IPS DF 4.7 (cell line): ENCODE measurements around the gene SRGAP3.
A peak's percentile ranks its signal among the peaks of the same experiment; 100 is the strongest.

Source experiments
- DNase-seq: peaks from one replicate; pipeline ENCODE4 v3.0.0-alpha.2; 2013; ENCODE audit warnings: low spot score; ENCODE audit errors: extremely low read depth

The SRGAP3 gene

DNA sequence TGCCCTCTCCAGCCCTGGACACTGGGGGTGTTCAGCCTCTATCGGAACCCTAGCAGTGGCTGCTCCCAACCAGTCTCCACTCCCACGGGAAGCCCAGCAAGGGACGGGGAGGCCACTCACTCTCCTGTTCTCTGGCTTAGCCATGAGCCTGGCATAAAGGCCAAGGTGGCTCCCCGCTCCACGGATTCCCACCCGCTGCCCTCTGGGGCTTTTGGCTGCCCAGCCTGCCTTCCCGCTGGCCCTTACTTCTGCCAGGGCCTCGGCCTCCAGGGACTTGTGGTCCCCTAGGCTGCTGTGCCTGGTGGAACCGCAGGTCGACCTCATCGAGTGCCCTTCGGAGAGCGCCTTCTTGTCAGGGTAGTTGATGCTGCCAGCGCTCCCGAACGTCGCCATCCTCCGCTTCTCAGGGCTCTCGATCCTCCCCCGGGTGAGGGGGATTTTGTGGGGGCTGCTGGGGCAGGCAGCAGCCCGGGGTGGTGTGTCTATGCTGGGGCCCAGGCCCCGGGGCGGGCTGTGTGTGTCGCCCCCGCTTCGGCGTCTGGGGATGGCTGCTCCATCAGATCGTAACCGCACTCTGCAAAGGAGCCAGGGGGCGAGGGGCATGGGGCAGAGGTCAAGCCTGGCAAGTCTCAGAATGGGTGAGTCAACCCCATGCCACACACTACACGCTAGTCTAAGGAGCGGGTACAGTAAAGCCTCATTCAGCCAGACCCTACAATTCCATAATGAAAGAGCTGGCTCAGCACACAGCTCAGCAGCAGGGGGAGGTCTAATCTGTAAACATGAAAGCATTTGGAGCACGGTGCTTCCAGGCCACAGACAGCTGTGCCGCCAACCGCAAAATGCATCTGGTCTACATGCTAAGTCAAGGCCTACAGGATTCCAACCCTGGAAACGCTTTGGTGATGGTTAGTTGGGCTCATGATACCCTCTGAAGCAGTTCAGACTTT, 258.9 kb downstream of the SRGAP3 start:
- no peak for DNase-seq

DNA sequence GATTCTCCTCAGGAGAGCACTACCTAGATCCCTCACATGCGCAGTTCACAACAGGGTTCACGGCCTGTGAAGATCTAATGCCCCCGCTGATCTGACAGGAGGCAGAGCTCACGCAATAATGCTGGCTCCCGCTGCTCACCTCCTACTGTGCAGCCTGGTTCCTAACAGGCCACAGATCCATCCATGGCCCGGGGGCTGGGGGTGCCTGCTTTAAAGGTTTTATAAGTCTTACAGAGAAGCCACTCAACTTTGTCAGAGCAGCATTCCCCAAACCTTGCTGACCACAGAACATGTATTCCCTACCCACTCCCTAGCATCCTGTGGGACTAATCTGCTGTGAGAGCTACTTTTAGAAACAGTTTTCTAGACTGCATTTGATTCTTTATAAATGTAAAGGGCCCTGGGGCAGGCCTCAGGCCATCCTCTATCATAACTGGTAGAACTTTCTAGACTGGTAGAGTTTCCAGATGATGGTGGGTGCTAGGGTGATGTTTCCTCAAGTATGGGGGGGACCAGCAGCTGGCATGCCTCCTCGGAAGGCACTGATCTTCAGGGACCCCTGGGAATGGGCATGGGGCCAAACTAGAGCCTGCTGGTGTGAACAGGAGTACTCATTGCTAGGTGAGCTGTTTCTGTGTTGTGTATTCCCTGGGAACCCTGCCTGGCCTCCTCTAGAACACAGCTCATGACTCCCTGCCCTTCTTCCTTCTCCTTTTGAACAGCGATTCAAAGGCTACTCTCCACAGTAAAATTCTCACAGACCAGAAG, 260.5 kb downstream of the SRGAP3 start:
- no peak for DNase-seq

DNA sequence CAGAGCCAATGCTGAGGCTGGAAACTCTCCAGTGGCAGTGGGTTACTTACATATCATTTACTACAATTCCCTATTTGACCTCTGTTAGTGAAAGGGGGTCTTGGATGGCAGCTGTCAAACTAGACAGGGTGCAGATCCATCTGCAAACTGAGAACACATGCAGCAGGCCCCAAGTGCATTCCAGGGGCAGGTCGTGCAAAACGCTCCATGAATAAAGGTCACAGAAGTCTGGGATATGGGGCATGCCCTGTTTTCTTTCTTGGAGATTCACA, 261.1 kb downstream of the SRGAP3 start:
- DNase-seq: no peak

DNA sequence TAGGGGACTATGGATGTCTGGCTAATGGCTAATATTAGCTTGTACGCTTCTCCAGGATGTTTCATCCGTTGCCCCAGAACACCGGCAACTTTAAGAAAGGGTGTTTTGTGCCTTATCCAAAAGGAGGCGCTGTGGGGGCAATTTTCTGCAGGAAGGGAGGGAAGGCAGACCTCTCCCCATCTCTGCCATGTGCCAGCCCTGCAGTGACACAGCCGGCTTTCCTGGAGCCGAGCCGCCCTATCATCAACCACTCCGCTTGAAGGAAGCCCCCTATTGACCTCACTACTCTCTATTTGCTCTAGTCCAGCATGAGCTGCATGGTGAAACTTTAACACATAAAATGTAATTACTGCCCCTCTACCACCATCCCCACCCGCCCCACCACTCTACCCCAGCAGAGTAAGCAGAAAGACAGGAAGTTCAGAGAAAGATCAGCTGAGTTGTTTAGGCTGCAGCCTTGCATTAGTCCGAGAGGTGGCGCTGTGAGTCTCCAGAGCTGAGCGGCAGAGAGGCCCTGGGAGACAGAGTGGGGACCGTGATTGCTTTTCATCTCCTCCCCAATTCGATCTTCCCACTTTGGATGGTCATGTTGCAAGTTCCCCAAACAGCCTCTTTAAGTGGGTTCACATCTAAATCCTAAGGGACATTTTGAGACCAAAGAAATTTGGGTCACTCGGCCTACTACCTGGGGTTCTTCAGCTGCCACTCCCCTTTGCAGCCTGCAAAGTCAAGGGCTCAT, 261.6 kb downstream of the SRGAP3 start:
- peak; percentile 58 for DNase-seq

DNA sequence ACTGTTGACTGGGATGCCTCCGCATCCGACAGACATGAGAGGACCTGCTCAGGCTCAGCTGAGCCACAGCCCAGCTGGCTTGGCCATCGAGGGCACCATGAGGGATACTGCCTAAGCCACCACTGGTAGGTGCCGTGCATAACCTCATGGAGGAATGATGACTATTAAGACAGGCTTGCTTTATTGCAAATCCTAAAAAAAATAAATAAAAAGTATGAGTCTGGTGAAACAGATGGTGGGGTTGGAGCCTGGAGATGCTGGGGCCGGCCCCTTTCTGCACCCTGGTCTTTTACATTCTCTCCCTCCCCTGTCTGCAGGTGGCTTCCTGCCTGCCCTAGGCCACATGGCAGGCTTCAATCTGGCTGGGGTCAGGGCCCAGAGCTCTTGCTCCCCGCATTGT, 262.2 kb downstream of the SRGAP3 start:
- DNase-seq: no peak

DNA sequence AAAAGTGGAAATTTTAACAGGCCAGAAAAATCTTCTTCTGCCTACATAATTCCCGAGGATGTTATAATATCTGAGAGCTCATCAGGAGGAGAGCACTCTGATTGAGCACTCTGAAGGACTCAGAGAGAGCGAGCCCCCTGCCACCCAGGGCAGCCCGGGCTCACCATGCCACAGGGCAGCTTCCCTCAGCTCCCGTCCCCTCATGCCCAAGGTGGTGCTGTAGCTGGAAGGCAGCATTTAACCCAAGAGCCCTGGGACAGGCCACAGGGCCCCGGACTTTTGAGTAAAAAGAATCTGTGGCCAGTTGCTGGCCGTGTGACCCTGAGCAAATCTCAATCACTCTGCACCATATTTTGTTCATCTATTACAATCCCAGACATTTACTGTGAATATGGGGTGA, 262.7 kb downstream of the SRGAP3 start:
- DNase-seq: no peak

DNA sequence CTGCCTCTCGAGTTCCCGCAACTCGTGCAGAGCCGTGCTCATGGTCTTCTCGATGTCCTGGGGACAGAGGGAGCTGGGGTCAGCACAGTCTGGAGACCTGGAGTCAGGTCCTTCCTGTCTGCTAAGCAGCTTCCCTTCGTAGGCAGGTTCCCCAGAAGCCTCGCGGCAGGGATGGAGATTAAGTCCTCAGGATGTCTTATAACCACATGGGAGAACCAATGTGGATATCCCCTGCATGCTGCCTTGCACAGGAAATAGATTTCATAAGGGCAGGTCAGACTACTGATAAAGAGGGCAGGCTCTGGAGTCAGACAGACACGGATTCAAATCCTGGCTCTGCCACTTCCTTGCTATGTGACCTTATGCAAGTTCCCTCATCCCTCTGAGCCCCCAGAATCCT, 263.6 kb downstream of the SRGAP3 start:
- no peak for DNase-seq

DNA sequence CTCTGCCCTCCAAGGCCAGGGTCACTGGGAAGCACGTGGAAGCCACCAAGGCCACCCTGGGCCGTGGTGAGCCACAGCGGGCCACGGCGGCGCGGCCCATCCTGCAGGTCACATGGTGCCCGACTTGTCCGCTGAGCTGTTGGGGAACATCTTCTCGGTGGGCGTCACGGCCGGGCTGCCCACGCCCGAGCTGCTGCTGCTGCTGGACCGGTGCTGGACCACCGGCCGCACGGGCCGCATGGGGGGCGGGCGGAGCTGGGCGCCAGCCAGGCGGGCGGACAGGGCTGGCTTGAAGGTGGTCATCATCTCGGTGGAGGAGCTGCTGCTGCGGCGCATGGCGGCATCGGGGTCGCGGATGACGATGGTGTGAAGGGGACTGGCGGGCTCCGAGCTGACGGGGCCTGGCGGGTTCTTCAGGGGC, 264.0 kb downstream of the SRGAP3 start:
- DNase-seq: no peak

DNA sequence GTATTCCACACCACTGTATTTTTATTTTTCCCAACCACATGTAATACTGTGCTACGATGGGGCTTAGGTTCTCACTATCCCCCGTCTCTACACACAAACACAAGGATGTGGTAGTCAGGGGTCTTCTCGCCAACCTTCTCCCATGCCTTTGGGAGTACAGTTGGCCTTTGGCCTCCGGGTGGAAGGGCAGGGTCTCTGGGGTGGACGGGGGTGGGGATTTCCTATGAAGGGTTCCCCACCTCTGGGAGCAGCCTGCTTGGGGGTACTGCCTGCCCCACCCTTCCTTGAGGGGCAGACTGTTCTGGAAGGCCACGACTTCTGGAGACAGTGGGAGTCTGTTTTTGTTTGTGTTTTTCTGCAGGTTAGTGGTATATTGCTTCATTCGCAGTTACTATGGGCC, 264.9 kb downstream of the SRGAP3 start:
- no peak for DNase-seq

DNA sequence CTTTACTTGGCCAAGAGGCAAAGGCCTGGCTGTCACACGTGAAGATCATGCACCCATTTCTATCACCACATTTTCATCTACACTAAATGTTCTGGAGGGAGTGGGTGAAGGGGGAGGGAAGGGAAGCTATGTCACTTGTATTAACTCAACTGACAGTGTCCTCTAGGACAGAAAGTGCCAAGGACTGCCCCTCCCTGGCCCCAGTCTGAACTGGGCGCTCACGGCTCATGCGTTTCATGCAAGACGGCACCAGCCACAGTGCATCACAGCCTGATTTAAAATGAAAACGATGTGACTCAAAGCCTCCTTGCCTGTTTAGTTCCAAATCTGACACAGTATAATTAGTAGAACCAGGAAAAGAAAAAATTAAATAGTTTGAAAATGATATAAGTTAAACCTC, 265.4 kb downstream of the SRGAP3 start:
- DNase-seq: no peak

DNA sequence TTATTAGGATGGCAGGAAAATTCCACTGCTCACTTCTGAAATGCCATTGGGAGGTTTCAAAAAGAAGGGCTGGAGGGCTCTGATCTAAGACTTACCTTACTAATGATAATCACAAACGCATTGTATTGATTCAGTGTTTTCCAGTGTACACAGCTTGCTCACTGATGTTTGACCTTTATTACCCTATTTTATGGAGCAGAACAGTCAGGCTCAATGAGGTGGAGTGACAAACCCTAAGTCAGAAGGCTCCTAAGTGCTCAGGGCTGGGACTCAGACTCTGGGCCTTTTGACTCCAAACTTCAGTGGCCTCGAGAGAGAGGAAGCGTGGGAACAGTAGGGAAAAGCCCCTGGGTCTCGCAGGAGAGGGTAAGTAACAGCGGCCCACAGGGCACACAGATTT, 265.9 kb downstream of the SRGAP3 start:
- DNase-seq: no peak

DNA sequence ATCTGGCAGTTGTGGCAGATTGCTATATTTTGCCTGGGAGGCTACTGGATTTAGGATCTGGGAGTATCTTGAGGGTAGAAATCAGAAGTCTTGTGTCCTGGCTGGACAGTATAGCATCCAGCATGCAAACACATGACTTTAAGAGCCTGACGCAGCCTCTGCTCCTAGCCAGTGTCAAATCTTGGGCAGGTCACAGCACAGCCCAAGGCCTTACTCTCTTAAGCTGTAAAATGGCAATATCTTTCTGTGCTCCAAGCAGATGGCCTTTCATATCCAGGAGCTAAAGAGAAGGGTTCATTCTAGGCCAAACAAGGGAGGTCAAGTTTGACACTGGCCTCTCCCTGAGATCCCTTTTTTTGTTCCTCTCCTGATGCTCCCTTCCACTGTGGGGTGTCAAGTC, 266.4 kb downstream of the SRGAP3 start:
- DNase-seq: no peak

DNA sequence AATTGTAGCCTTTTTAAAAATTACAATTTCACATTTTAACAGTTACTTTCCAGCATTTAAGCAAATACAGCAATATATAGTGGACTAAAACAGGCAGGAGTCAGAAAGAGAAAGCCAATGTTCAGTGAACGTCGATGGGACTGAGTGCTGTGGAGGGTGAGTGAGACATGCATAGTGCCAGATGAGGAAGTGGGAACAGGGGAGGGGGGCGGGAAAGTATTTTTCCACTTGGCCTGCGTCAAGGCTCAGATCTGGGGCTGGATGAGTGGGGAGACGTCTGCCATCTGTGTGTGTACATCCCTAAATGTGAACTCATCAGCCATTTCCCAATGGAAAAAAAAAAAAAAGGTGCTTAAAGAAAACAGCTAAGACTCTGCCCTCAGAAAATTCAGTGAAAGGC, 266.9 kb downstream of the SRGAP3 start:
- DNase-seq: no peak

DNA sequence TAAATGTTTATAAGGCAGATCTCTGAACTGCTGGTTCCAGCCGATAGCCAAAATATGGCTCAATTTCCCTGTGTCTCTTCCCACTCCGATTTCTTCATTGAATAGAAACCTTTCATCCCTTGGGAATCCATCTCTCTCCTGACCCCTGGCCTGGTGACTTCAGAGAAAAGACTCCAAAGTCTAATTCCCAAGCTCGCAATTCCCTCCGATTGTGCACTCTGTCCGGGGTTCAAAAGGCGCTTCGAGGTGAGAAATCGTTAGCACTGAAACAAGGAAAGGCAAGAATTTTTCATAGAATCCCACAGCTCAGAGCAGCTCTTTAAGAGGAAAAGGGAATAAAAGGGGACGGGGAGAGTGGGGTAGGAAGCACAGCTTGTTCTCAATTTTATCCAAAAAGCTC, 267.7 kb downstream of the SRGAP3 start:
- DNase-seq: no peak

DNA sequence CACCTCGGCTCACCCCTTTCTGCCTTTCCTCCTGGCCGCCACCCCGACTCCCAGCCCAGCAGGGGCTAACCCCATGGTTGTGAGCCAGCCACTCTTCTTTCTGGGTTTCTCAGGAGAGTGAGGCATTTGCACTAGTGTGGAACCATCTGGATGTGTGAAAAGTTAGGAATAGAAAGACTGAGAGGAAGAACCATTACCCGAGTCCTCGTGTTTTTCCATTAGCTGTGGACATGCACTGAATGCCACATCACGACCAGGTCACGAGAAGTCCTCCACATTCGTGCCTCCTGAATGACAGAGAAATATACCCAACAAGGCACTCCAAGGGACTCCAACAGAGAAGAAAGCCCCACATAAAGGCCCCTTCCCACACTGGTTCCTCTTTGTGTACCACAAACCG, 268.1 kb downstream of the SRGAP3 start:
- DNase-seq: no peak

DNA sequence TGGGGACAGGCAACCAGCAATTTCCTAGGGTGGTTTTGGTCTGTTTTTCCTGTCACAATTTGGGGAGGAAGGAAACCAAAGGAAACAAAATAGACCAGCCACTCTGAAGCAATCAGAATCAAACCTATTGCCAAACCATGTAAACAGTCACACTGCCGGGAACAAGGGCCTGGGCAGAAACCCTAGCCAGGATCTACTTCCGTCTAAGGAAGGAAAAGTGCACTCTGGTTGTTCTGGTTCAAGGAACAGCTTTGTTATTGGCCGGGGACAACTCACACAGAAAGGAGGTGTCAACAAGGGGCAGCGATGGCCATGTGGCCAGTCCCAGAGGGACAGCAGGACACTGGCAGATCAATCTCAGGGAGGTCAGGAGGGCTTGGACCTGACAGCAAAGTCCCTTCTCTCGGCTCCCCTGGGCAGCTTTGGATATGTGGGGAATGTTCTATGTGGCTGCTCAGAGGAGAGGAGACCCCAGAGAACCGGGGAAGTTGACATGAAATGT, 268.6 kb downstream of the SRGAP3 start:
- no peak for DNase-seq

DNA sequence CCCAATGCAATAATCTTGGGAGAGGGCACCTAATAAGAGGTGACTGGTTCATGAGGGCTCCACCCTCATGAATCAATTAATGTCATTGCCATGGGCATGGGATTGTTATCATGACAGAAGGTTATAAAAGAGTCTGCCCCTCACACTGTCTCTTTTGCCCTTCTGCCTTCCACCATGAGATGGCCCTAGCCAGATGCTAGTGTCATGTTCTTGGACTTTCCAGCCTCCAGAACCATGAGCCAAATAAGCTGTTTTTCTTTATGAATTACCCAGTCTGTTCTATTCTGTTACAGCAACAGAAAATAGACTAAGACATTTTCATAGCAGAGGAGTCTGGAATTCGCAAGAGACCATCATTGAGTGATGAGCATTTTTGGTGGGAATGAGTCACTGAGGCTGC, 270.2 kb downstream of the SRGAP3 start:
- no peak for DNase-seq

DNA sequence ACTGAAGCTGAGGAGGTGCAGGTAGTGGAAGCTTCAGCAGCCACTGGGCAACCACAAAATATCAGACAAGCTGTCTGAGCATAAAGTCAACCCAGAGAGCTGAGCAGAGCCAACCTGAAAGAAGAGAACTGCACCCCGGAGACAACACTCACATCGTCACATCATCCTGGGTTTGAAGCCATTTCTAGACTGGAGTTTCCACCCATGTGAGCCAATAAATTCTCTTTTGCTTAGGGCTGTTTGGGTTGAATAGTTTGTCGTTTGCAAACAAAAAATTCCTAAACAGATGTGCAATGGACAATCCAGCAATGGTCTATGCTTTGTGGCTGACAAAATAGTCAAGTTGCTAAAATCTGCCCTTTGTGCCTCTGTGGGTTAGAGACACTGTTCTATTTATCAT, 270.9 kb downstream of the SRGAP3 start:
- DNase-seq: no peak

DNA sequence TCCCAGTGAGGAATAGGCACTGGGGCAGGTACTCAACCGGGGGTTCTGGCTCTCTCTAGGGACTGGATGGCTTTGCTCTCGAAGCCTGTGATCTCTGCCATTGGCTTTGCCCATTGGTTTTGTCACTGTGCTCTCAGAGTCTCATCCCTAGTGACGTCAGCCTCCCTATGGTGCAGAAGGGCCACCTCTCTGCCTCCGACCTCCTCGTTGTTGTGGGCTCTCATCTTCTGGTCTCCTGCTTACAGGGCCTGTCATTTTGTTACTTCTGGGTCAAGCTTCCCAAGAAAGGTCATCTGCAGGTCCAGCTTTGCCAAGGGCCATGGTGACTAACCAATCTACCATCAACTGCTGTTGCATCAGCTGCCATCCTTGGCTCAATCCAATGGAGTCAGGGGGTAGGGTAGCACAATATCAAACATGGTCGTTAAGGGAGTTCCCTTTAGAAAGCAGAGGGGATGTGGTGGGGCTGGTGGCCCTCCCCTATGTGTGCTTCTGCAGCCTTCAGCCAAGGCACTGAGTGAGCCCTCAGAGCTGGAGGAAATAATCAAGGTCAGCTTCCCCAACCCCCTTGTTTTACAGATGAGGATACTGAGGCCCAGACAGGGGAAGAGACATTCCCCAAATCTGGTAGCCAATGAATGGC, 272.8 kb downstream of the SRGAP3 start:
- no peak for DNase-seq

DNA sequence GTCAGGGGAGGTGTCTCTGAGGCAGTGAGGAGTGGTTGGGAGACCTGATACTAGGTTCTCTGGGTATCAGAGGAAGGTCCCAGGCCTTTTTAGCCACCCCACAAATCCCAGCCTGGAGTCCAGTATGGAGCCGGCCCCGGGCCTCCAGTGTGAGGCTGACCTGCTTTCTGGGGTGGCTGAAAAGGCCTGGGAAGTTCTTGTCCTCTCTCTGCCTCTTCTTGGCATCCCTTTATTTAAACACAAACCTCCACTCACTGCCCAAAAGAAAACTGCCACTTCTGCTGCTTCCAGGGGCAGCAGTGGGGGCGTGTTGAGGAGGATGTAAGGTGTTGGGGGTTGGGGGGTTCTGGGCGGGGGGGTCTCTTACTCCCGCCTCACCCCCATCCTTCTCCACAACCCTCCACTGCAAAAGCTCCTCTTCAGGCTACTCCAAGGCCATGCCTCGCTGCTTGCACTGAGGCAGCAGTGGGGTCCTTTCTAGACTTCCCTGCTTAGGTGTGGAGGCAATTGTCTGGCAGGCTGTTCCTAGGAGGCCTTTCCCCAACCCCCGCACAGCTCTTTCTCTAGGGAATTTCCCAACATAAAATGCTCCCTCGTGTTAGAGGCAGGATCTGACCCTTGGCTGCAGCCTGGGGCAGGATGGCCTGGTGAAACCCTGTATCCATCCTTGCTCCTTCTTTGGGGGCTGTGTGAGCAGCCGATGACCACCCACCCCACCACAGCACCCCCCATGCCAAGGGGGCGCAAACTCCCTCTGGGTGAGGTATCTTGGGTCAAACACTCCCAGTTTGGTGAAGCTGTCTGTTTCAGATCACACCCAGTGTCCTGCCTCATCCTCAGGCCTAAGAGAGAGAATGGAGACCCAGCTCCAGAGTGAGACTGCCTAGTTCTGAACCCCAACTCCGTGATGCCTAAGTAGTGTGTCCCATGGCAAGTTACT, 274.1 kb downstream of the SRGAP3 start:
- no peak for DNase-seq
